ENCODE results near the gene UBQLN4. TPM values are rescaled to one million over a fixed set of nuclear protein-coding genes. Genes with fewer than 3 reads are reported as not detected.
"Not testable (repeated sequence)": the region's sequence is repeated elsewhere in the genome, so short reads cannot be mapped to it uniquely, and the experiment has no call there.

Gene UBQLN4
- total RNA-seq, 1 donor from 2014 or later, result 30.0 TPM

DNA sequence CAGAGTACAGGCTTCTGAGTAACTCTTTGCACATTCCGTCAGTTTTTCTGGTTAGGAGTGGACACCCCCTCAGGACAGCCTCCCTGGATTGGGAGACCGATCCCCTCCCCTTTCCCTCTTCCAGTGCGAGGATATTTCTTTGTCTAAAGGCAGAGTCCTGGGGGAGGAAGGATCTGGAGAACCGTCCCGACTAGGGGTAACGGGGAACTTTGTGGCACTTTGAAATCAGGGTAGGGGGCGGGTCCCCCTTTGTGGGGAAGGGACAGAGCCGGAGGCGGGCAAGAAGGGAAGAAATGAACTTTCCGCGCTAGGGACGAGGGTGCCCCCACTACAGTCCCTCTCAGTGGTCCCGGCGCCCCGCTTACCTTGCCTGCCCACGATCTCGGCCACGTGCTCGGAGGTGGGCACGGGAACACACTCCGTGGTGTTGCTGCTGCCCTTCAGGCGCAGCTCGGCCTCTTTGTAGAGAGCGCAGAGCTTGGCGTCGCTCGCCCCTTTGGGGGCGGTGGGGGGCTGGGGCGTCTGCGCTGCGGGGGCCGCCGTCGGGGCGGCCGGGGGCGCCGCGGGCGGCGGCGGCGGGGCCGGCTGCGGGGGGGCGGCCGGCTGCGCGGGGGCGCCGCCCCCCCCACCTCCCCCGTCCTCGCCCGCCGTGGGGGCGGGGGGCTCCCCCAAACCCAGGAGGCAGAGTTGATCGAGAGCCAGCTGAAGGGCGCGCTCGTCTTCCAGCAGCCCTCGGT lies 27.8 kb upstream of the UBQLN4 start:
- no peak for DNase-seq (ENCODE audit: low spot score)

DNA sequence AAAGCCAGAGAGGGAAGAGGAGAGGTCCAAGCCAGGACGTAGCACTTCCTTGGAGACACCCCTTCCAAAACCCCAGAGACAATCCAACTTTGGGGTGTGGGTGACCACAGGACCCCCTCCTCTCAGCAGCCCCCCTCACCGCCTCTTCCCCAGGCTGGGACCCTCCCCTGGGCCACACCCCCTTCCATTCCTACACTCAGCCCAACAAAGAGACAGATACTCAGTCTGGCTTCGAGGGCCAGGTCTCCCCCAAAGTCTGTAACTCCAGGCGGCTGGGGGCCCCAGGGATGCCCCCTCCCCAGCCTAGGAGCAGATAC lies 27.2 kb upstream of the UBQLN4 start:
- DNase-seq (ENCODE audit: low spot score), result no peak

DNA sequence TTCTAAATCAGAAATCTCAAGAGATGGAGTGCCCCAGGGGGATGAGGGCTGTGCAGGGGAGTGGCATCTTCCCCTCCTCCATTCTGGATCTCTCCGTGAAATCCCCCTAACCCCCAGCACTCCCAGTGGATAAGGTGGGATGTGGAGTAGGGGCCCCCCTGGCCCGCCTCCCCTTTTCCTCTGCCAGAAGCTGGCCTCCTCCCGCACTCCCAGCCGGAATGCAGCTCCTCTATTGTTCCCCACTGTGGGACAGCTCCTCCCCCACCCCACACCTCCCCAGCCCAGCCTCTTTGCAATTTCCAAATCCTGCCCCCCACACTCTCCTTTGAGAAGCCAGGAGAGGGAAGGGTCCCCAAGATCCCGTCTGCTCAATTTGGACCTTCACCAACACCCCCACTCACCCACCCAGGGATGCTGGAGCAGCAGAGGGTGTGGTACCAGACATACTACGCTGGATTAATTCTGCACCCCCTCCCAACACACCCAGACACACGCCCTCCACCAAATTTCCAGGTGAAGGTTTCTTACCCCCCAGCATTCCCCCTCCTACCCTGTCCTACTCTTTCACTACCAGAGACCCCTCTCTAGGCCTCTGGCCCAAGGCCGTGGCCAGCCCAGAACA lies 26.8 kb upstream of the UBQLN4 start:
- DNase-seq (ENCODE audit: low spot score), result no peak

DNA sequence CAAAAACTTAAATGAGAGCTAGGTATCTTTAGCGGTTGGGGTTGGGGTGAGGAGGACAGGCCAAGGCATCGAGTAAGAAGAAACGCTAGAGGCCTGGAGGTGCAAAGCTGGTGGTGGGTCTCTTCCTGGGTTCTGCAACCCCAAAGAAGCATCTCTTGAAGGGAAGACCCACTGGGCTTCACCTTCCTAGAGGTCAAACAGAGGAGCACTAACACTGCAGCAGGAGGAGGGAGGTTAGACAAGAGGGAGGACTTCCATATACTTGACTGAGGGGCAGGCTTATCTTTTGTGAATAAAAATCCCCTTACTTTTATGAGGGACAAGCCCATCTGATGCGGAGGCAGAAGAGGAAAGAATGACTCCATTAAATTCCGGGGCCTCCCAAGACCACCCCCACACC lies 26.2 kb upstream of the UBQLN4 start:
- DNase-seq (ENCODE audit: low spot score), result no peak

DNA sequence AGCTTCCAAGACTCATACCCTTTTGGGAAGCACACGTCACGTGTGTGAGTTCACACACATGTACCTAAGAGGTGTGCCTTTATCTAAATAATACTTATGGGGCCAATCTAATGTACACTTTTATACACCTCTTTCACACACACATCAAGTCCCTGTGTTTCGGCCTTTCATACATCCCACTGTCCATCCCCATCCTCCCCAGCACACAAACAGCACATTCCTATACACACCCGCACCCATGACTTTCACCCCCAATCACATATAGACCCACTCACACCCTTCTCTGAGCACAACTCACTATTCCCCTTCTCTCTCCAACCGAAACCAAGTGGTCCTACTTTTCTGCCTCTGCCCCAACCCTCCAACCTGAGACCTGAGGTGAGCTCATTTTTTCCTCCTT lies 25.1 kb upstream of the UBQLN4 start:
- no peak for DNase-seq (ENCODE audit: low spot score)

DNA sequence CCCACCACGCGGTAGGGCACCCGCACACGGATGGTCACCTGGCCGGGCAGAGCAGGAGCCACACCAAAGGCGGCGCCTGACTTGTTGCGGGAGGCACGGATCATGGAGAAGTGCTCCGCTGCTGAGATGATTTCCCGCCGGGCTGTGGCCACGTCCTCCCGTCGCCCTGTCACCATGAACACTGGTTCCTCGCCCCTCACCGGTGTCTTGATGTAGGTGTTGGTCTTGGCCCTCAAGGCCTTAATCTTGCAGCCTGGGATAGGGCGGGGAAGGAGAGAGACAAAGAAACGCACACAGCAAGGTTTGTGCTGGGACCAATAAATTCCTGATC lies 23.8 kb upstream of the UBQLN4 start:
- DNase-seq (ENCODE audit: low spot score), result no peak

DNA sequence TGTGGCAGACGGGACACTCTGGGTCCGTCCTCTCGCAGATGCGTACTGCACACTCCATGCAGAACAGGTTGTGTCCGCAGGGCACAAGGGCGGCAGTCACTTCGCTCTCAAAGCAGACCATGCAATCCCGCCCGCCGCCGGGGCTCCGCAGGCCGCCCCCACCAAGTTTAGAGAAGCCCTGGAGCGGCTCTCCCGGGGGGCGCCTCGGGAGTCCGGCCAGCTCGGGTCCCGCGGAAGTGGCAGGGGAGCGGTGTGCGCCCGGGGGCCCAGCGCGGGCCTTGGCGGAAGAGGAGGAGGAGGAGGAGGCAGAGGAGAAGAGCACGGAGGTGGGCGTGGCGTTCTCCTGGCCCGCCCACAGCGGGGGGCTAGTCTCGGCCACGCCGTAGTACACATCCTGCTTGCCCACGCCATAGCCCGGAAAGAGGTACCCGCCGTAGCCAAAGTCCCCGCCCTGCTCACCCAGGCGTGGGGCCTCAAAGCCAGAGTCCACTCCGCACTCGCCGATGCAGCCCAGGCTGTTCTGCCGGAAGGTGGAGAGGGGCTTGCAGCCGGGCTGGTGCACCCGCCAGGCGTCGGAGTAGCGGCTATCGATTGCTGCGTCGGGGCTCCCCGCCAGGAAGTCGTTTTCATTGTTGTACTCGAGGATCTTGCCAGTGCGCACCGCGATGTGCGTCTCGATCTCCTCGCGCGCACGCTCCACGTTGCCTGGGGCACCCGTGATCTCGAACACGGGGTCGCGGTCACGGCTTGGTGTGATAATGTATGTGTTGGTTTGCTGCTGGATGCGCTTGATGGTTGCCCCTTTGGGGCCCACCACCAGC lies 23.2 kb upstream of the UBQLN4 start:
- no peak for DNase-seq (ENCODE audit: low spot score)

DNA sequence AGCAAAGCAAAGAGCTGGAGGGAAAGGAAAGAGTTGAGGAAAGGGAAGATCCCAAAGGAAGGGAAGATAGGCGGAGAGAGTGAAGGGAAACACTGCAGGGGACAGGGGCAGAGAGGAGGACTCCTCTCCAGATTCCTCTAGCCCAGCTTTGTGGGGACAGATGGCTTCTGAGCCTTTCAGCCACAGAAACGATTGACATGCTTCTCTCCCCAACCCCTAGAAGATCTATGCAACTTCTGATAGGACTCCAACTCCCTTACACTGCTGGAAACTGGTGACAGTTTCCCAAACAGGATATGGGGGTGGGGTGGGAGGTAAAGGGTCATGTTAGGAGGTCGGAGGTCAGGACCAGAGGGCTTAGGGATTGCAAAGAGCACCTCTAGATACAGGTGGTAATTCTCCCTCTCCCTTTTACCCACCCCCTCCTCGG lies 22.2 kb upstream of the UBQLN4 start:
- no peak for DNase-seq (ENCODE audit: low spot score)

DNA sequence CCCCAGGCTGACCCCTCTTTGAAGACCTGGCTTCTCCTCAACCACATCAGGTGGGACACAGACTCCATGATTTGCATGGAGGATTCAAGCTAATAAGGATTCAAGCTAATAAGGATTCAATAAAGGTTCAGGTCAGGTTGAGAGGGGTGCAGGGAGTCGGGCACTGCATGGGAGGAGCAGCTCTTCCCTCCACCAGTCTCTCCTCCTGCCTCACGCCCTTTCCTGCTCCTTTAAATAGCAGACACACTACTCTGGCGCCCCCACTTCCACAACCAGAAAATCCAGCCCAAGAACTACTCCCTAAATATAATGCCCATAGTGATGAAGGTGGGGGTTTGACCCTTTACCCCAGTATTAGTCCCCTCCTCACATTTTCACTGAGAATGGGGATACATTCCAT lies 21.6 kb upstream of the UBQLN4 start:
- DNase-seq (ENCODE audit: low spot score), result no peak

DNA sequence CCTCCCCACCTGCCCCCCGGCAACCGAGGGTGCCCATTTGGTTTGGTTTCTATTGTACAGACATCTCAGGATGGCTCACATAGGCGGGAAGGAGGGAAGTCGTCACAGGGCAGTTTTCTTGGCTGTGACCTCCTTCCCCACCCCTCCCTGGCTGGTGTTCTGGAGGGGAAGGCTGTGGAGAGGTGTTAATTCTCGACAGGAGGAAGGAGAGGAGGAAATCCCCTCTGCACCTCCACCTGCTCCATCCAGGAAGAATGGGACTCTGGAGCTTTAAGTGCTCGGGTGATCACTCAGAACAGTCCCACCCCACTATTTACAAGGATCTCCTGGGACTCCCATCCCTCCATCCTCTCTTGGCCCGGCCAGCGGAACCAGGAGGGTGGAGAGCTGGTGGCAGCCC lies 21.1 kb upstream of the UBQLN4 start:
- DNase-seq (ENCODE audit: low spot score), result no peak

DNA sequence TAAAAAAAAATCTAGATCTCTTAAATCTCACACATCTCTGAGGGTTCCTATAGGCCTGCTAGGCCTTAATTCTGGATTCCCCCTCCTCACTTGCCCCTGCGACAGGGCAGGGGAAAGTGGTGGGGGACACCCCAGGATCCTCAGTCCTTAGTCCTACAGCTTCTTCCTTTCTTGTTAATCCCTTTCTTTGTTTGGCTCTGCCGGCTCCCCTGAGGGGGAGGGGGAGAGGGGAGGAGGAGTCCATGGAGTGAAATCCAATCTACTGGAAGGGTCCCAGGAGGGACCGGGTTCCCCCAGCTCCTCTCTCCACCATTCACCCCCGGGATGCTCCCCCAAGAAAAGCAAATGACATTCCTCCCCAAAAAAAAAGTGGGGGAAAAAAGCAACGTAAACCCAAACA lies 20.1 kb upstream of the UBQLN4 start:
- no peak for DNase-seq (ENCODE audit: low spot score)

DNA sequence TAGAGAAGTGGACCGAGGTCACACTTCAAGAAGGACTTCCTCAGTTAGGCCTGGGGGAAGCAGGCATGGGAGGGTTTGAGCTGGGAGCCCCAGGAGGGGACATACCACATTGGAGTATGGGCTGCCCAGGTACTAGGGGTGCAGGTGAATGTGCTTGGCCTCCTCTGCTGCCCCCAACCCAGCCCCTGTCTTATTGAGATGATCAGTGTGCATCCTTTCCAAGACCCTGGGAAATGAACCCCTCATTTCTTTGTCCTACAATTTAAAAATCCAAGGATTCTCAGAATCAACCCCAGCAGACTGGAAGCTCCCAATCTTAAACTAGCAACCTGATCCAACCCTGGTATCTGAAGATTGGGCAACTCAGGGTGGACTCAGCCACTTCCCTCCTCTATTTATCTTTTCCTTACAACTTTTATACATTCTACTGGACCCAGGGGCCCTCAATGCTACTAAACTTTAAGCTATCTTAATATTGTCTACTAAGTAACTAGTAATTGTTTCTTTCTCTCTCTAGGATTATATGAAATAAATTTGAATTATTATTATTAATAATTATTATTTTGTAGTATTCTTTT lies 19.6 kb upstream of the UBQLN4 start:
- no peak for DNase-seq (ENCODE audit: low spot score)

DNA sequence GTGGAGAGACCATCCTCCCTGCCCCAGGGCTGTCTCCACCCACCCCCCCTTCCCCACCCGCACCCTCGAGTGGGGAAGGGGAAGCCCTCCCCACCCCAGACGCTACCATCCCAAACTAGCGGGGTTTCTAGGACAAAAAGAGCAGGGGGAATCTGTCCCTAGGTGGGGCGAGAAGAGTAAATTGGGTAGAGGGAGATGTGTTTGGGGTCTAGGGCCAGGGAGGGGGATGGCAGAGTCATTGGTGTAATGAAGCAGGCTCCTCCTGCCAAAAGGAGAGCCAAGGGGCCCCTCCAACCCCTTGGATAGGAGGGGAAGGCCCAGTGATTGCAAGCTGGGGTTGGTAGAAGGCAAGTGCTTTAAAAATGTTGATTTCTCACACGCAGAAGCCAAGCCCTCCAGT lies 18.7 kb upstream of the UBQLN4 start:
- DNase-seq (ENCODE audit: low spot score), result no peak

DNA sequence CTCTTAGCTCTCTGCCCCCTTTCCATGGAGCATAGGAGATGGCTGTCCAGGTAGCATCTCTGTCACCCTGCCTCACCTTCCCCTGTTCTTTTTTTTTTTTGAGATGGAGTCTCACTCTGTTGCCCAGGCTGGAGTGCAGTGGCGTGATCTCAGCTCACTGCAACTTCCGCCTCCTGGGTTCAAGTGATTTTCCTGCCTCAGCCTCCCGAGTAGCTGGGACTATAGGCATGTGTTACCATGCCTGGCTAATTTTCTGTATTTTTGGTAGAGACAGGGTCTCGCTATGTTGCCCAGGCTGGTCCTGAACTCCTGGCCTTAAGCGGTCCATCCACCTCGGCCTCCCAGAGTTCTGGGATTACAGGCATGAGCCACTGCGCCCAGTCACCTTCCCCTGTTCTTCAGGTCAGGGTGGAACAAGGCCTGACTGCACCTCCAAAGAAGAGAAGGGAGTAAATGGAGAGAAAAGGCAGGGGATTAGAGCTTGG lies 17.8 kb upstream of the UBQLN4 start:
- not testable (repeated sequence) for DNase-seq (ENCODE audit: low spot score)

DNA sequence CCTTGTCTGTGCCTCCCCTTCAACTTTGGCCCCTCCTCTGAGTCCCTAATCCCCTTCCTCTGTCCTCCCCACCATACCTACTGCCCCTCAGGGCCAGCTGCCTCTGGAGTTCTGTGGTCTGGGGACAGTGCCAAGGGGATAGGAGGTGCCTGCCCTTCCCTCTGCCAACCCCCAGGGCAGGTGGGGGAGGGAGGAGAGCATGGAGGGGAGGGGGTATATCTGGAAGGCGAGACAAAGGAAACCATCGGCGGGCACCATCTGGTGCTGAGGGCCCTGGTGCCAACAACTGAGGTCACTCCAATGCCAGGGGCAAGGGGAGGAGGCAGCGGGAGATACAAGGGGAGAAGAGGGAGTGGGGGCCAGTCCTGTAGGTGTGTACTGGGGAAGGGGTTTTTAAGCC lies 16.9 kb upstream of the UBQLN4 start:
- DNase-seq (ENCODE audit: low spot score), result no peak

DNA sequence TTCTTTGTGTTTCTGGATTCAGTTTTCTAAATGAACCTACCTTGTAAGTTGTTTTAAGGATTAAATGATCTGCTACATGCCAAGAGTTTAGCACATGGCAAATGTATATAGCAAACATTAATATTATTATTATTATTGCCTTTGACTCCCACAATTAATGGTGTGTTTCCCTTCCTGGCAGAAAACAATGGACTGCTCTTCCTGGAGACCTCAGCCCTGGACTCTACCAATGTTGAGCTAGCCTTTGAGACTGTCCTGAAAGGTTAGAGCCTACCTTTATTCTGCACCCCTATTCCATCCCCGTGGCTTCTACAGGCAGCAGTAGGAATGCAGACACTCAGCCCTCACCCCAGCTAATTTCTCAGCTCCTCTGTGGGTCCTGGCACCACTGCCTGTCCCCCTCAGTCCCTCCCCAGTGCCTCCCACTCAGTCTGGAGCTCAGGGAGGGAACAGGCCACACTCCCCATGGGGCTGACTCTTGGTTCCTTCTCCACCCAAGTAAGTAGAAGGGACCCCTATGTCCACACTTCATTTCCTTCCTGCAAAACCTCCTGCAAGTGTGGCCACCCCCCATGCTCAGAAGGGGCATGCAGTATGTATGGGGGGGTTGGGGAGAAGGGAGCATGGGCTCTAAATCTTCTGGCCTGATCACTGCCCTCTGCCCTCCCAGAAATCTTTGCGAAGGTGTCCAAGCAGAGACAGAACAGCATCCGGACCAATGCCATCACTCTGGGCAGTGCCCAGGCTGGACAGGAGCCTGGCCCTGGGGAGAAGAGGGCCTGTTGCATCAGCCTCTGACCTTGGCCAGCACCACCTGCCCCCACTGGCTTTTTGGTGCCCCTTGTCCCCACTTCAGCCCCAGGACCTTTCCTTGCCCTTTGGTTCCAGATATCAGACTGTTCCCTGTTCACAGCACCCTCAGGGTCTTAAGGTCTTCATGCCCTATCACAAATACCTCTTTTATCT lies 16.2 kb upstream of the UBQLN4 start:
- no peak for DNase-seq (ENCODE audit: low spot score)

DNA sequence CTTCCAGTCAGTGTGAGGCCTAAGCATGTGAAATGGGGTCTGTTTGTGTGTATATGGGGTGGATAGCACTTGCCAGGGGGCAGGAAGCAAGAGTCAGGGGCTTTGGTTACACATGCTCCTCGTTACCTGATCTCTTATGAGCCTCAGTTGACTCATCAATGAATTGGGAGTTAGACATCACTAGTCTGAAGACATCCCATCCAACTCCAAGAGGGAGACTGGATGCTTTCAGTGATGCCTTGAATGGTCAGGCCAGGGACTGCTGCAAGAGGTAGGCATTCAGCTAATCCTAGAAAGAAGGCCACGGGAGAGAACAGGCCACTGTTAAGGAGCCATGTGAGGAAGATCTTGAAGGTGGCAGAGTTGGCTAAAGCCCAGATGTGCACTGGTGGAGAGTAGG lies 13.7 kb upstream of the UBQLN4 start:
- DNase-seq (ENCODE audit: low spot score), result no peak

DNA sequence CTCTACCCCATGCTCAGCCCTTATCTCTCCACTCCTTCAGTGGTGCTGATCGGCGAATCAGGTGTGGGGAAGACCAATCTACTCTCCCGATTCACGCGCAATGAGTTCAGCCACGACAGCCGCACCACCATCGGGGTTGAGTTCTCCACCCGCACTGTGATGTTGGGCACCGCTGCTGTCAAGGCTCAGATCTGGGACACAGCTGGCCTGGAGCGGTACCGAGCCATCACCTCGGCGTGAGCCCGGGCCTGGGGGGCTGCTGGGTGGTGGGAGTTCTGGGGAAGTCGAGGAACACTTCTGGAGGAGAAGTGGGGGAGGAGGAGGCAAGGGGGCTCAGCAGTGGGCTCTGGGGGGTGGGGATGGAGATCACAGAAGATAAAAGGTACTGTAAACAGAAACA lies 12.3 kb upstream of the UBQLN4 start:
- no peak for DNase-seq (ENCODE audit: low spot score)

DNA sequence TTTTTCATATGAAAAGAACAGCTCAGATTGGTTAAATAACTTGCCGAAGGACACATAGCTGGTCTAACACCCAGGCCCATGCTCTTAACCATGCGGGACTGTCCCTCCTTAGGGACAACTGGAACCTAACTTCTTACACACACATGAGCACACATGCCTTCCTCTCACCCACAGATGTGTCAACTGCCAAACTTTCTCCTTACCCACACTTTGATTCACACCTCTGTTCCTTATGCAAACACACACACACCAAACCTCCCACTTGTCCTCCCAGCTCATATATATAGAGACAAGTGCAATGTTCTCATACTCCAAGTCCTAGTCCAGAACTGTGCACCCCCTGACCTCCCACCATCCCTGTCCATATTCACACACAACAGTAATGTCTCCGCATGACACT lies 11.6 kb upstream of the UBQLN4 start:
- no peak for DNase-seq (ENCODE audit: low spot score)

DNA sequence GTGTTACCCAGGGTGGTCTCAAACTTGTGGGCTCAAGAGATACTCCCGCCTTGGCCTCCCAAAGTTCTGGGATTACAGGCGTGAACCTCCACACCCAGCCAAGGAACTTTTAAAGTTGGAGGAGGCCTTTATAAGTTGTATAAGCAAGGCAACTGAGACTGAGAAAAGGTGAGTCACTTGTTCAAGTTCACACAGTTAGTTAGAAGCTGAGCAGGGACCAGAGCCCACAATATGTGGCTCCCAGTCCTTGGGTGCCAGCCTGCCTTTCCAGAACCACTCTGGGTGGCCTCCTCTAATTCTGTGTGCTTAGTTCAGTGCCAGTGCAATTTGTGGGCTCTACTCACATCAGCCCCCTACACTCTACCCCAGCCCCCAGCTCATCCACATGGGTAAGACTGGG lies 11.0 kb upstream of the UBQLN4 start:
- no peak for DNase-seq (ENCODE audit: low spot score)

DNA sequence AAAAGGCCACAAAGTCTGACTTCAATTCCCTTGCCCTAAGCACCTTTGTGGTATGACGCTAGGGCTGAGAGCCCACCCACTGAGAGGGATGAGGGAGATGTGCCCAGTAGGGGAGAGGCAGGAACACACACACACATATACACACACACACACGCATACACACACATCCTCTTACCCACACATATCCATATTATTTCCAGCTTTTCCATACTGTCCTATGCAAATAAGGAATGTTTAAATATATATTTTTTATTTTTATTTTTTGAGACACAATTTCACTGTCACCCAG lies 10.3 kb upstream of the UBQLN4 start:
- DNase-seq (ENCODE audit: low spot score), result no peak
